Neural cell (in vitro differentiated cells): ENCODE measurements around the gene P2RX2. TPM values are rescaled to one million over a fixed set of nuclear protein-coding genes. Genes with fewer than 3 reads are reported as not detected.

Source experiments
- H2AFZ ChIP-seq: fragments of 200-600, 300-800 bp; sonication (generic), shearing (Covaris generic); 2 replicates; pipeline ENCODE4 v1.6.0; 2014; ENCODE audit warnings: low read depth, mild to moderate bottlenecking, antibody characterized with exemption, low read length, moderate library complexity
- H3F3A ChIP-seq: fragments of 200-600 bp; shearing (Covaris generic); 2 replicates; pipeline ENCODE4 v1.6.1; 2016; ENCODE audit warnings: mild to moderate bottlenecking, moderate library complexity, mixed read lengths, antibody characterized with exemption, low read length; ENCODE audit not compliant: insufficient read depth, poor library complexity, severe bottlenecking
- H3K27ac ChIP-seq: fragments of 200-600, 300-800 bp; sonication (generic), shearing (Covaris generic); 2 replicates; pipeline ENCODE4 v1.5.1; 2014; ENCODE audit warnings: mild to moderate bottlenecking, low read length, moderate library complexity
- H3K27me3 ChIP-seq: fragments of 300-800, 200-600 bp; sonication (generic), shearing (Covaris generic); 2 replicates; pipeline ENCODE4 v1.6.0; 2014; ENCODE audit warnings: mild to moderate bottlenecking, low read depth, low read length, moderate library complexity; ENCODE audit not compliant: insufficient read depth
- H3K36me3 ChIP-seq: fragments of 300-800, 200-600 bp; sonication (generic), shearing (Covaris generic); 2 replicates; pipeline ENCODE4 v1.5.1; 2014; ENCODE audit warnings: mild to moderate bottlenecking, antibody characterized with exemption, low read length, moderate library complexity; ENCODE audit not compliant: insufficient read depth
- H3K4me2 ChIP-seq: fragments of 300-800, 200-600 bp; sonication (generic), shearing (Covaris generic); 2 replicates; pipeline ENCODE4 v1.6.0; 2014; ENCODE audit warnings: mild to moderate bottlenecking, low read length
- H3K4me3 ChIP-seq: fragments of 300-800, 200-600 bp; sonication (generic), shearing (Covaris generic); 2 replicates; pipeline ENCODE4 v1.5.1; 2014; ENCODE audit warnings: mild to moderate bottlenecking, low read length, moderate library complexity
- H3K79me2 ChIP-seq: fragments of 200-600 bp; shearing (Covaris generic); replicated peaks from 2 replicates; pipeline ENCODE4 v1.6.0; 2014; ENCODE audit warnings: mild to moderate bottlenecking, low read length, moderate library complexity; ENCODE audit not compliant: insufficient read depth
- H3K9ac ChIP-seq: fragments of 300-800, 200-600 bp; sonication (generic), shearing (Covaris generic); 2 replicates; pipeline ENCODE4 v1.6.1; 2016; ENCODE audit warnings: mild to moderate bottlenecking, low read length, mixed read lengths
- H3K9me2 ChIP-seq: fragments of 200-600 bp; shearing (Covaris generic); 2 replicates; pipeline ENCODE4 v1.6.1; 2016; ENCODE audit warnings: mild to moderate bottlenecking, low read length, mixed read lengths; ENCODE audit not compliant: insufficient read depth
- H3K9me3 ChIP-seq: fragments of 200-600, 300-800 bp; sonication (generic), shearing (Covaris generic); 2 replicates; pipeline ENCODE4 v1.6.1; 2016; ENCODE audit warnings: mild to moderate bottlenecking, mixed run types, low read length, moderate library complexity, mixed read lengths
- H4K20me1 ChIP-seq: fragments of 200-600 bp; shearing (Covaris generic); 2 replicates; pipeline ENCODE4 v1.6.1; 2016; ENCODE audit warnings: mild to moderate bottlenecking, mixed run types; ENCODE audit not compliant: insufficient read depth
- EP300 ChIP-seq: fragments of 450-650 bp; conservative IDR thresholded peaks from 2 replicates; pipeline ENCODE4 v1.6.1; 2014; ENCODE audit warnings: antibody characterized with exemption, mild to moderate bottlenecking, moderate library complexity; ENCODE audit not compliant: poor library complexity, severe bottlenecking
- EZH2 ChIP-seq: fragments of 200-600, 300-800 bp; shearing (Covaris generic), sonication (generic); IDR thresholded peaks from 2 replicates; pipeline ENCODE4 v1.6.1; 2014; ENCODE audit warnings: antibody characterized with exemption, low read length, borderline replicate concordance, mild to moderate bottlenecking; ENCODE audit not compliant: insufficient read depth, poor library complexity, severe bottlenecking
- MXI1 ChIP-seq: fragments of 450-650 bp; conservative IDR thresholded peaks from 2 replicates; pipeline ENCODE4 v1.6.1; 2014; ENCODE audit warnings: antibody characterized with exemption, mild to moderate bottlenecking; ENCODE audit not compliant: poor library complexity, severe bottlenecking
- POLR2AphosphoS5 ChIP-seq: IDR thresholded peaks from 2 replicates; pipeline ENCODE4 v1.6.1; 2012
- RAD21 ChIP-seq: fragments of 450-650 bp; conservative IDR thresholded peaks from 2 replicates; pipeline ENCODE4 v1.6.1; 2014; ENCODE audit warnings: antibody characterized with exemption, mild to moderate bottlenecking, moderate library complexity
- SMC3 ChIP-seq: fragments of 450-650 bp; conservative IDR thresholded peaks from 2 replicates; pipeline ENCODE4 v1.6.1; 2014; ENCODE audit warnings: antibody characterized with exemption, mild to moderate bottlenecking, moderate library complexity; ENCODE audit not compliant: poor library complexity
- TAF1 ChIP-seq: IDR thresholded peaks from 2 replicates; pipeline ENCODE4 v1.6.1; 2012; ENCODE audit warnings: low read depth
- polyA plus RNA-seq: library from polyadenylated mRNA; depleted of rRNA; stranded (reverse); fragments of >200 nt; gene quantifications from 2 replicates; pipeline ENCODE4 v1.2.3, GENCODE V29; 2014
- TF ChIP-seq, protein P1 (sequence below): IDR thresholded peaks from 2 replicates; pipeline ENCODE4 v1.6.1; 2012; ENCODE audit warnings: borderline replicate concordance
- TF ChIP-seq, protein P2 (sequence below): fragments of 450-650 bp; IDR thresholded peaks from 2 replicates; pipeline ENCODE4 v1.5.1; 2014; ENCODE audit warnings: antibody characterized with exemption, mild to moderate bottlenecking, moderate library complexity; ENCODE audit not compliant: poor library complexity, severe bottlenecking

The P2RX2 gene
- polyA plus RNA-seq, 1 donor from 2014 or later: not detected

DNA sequence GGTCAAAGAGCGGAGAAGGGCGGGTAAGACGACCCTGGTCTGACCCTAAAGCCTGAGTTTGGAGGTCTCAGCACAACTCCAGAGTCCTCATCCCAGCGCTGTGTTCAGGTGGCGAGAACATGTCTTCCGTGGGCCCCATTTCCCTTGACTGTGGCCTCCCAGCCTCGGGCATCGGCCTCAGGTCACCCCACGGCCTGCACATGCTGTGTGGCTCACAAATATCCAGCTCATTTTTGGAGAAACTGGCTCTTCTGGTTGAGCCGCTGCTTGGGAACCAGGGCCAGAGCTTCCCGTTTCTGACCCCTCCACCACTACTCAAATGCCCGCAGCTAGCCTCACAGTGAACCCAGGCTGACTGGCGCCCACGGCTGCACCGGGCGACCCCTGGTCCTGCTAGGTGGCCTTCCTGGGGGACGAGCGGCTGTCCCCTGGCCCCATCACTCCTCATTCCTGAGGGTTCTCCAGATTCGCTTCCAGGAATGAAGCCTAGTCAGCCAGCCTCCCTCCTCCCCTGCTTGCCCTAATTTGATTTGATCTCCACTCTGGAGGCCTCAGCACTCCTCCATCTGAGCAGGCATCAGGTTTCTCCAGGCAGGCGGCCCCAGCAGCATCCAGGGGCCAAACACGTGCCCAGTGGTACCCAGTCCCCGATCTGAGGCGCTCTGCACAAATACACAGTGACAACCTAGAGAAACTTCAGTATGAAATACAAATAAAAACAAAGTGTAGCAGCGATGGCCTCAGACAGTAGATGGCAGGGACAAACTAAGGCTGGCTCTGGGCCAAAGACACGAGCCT lies 4.7 kb downstream of the P2RX2 start:
- no peaks in the 10 kb centered on the region for H3K9me2 ChIP-seq
- H3K27me3 ChIP-seq: peaks cover 8% of the 10 kb centered on the region
- TF ChIP-seq EP300: no peak
- no peak for TF ChIP-seq EZH2
- TF ChIP-seq, protein P1, sequence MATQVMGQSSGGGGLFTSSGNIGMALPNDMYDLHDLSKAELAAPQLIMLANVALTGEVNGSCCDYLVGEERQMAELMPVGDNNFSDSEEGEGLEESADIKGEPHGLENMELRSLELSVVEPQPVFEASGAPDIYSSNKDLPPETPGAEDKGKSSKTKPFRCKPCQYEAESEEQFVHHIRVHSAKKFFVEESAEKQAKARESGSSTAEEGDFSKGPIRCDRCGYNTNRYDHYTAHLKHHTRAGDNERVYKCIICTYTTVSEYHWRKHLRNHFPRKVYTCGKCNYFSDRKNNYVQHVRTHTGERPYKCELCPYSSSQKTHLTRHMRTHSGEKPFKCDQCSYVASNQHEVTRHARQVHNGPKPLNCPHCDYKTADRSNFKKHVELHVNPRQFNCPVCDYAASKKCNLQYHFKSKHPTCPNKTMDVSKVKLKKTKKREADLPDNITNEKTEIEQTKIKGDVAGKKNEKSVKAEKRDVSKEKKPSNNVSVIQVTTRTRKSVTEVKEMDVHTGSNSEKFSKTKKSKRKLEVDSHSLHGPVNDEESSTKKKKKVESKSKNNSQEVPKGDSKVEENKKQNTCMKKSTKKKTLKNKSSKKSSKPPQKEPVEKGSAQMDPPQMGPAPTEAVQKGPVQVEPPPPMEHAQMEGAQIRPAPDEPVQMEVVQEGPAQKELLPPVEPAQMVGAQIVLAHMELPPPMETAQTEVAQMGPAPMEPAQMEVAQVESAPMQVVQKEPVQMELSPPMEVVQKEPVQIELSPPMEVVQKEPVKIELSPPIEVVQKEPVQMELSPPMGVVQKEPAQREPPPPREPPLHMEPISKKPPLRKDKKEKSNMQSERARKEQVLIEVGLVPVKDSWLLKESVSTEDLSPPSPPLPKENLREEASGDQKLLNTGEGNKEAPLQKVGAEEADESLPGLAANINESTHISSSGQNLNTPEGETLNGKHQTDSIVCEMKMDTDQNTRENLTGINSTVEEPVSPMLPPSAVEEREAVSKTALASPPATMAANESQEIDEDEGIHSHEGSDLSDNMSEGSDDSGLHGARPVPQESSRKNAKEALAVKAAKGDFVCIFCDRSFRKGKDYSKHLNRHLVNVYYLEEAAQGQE: no peak
- no peak for TF ChIP-seq SMC3
- no peak for TF ChIP-seq POLR2AphosphoS5
- no peak for TF ChIP-seq MXI1
- no peak for TF ChIP-seq RAD21
- TF ChIP-seq TAF1: no peak
- TF ChIP-seq, protein P2, sequence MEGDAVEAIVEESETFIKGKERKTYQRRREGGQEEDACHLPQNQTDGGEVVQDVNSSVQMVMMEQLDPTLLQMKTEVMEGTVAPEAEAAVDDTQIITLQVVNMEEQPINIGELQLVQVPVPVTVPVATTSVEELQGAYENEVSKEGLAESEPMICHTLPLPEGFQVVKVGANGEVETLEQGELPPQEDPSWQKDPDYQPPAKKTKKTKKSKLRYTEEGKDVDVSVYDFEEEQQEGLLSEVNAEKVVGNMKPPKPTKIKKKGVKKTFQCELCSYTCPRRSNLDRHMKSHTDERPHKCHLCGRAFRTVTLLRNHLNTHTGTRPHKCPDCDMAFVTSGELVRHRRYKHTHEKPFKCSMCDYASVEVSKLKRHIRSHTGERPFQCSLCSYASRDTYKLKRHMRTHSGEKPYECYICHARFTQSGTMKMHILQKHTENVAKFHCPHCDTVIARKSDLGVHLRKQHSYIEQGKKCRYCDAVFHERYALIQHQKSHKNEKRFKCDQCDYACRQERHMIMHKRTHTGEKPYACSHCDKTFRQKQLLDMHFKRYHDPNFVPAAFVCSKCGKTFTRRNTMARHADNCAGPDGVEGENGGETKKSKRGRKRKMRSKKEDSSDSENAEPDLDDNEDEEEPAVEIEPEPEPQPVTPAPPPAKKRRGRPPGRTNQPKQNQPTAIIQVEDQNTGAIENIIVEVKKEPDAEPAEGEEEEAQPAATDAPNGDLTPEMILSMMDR: no peak
- H3K36me3 ChIP-seq: no peaks in the 10 kb centered on the region
- H3K27ac ChIP-seq: no peak overlapping the region
- H3K9me3 ChIP-seq: no peaks in the 10 kb centered on the region
- H3K4me3 ChIP-seq: no peak overlapping the region
- no peak overlapping the region for H2AFZ ChIP-seq
- no peaks in the 10 kb centered on the region for H4K20me1 ChIP-seq
- no peak overlapping the region for H3K4me2 ChIP-seq
- no peaks in the 10 kb centered on the region for H3F3A ChIP-seq
- H3K9ac ChIP-seq: no peak overlapping the region
- no peaks in the 10 kb centered on the region for H3K79me2 ChIP-seq

DNA sequence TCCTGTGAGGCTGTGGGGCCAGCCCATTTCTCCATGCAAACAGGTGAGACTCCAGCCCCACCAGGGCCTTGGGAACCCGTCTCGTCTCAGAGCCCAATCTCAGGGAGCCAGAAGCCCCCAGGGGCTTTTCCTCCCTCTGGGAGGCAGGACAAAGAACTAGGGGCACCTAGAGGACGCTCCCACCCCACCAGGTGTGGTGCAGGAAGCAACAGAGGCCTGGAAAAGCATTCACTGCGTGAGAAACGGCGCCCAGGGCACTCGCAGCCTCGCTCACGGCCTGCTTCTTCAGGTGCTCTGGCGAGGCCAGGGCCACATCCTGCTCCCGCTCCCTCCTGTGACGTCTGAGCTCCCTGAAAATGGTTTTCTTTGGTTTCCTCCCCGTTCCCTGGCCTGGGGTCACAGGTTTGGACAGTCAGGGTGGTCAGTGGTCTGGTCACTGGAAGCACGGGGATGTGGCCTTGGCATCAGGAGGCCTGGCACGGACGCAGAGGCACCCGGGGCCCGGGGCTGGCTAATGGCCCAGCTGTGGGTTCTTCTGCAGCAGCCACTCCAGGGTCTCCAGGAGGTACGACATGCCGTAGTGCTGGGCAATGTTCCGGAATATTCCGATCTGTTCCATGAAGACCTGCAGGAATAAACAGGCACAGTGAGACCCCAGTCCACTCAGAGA lies 5.7 kb downstream of the P2RX2 start:
- no peaks in the 10 kb centered on the region for H4K20me1 ChIP-seq
- no peak overlapping the region for H3K4me2 ChIP-seq

More for the DNA sequence above, 5.7 kb downstream of the P2RX2 start:
- Histone ChIP-seq H3K36me3 (no peaks in the 10 kb centered on the region), H3F3A (no peaks in the 10 kb centered on the region), H3K27me3 (peaks cover 4% of the 10 kb centered on the region), H3K9ac (no peak overlapping the region), H3K79me2 (no peaks in the 10 kb centered on the region), H2AFZ (no peak overlapping the region), H3K9me3 (no peaks in the 10 kb centered on the region), H3K27ac (no peak overlapping the region), H3K9me2 (no peaks in the 10 kb centered on the region), H3K4me3 (no peak overlapping the region)
- no peak for TF ChIP-seq EP300
- TF ChIP-seq MXI1: no peak
- TF ChIP-seq, protein P1: no peak
- TF ChIP-seq TAF1: no peak
- TF ChIP-seq SMC3: no peak
- no peak for TF ChIP-seq RAD21
- no peak for TF ChIP-seq POLR2AphosphoS5
- TF ChIP-seq, protein P2: no peak
- no peak for TF ChIP-seq EZH2
